Measurements from ENCODE around the gene CCR5.

DNA sequence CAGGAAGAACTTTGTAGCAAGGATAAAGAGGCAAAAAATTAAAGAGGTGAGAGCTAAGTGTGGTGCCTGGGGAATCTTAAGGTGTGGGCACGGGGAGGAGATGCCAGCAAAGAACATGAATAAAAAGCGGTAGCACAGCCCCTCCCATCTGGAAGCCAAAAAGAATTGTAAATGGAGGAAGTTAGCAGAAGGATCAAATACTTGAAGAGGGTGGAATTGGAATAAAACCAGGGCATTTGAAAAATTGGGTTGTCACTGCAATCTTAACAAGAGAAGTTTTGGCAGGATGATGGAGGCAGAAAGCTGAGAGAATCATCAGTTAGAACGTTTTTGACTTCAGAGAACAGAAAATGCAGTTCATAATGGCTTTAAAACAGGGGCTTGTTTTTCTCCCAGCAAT lies 14.5 kb upstream of the CCR5 start:
- no peak for TF ChIP-seq CTCF (IDR thresholded peaks at IDR 0.05)
- TF ChIP-seq, protein P1, sequence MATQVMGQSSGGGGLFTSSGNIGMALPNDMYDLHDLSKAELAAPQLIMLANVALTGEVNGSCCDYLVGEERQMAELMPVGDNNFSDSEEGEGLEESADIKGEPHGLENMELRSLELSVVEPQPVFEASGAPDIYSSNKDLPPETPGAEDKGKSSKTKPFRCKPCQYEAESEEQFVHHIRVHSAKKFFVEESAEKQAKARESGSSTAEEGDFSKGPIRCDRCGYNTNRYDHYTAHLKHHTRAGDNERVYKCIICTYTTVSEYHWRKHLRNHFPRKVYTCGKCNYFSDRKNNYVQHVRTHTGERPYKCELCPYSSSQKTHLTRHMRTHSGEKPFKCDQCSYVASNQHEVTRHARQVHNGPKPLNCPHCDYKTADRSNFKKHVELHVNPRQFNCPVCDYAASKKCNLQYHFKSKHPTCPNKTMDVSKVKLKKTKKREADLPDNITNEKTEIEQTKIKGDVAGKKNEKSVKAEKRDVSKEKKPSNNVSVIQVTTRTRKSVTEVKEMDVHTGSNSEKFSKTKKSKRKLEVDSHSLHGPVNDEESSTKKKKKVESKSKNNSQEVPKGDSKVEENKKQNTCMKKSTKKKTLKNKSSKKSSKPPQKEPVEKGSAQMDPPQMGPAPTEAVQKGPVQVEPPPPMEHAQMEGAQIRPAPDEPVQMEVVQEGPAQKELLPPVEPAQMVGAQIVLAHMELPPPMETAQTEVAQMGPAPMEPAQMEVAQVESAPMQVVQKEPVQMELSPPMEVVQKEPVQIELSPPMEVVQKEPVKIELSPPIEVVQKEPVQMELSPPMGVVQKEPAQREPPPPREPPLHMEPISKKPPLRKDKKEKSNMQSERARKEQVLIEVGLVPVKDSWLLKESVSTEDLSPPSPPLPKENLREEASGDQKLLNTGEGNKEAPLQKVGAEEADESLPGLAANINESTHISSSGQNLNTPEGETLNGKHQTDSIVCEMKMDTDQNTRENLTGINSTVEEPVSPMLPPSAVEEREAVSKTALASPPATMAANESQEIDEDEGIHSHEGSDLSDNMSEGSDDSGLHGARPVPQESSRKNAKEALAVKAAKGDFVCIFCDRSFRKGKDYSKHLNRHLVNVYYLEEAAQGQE (IDR thresholded peaks at IDR 0.05; ENCODE audit: insufficient read depth in 1 of 2, low read depth in 2 of 2, low read length in 1 of 2): no peak
- TF ChIP-seq SIN3A (IDR thresholded peaks at IDR 0.05; ENCODE audit: borderline replicate concordance, insufficient read depth, low read depth, low read length): no peak
- no peak for TF ChIP-seq TCF7L2 (IDR thresholded peaks at IDR 0.05; ENCODE audit: low read depth, low read length)

Measured in Panc1 (cell line).